T-cell (primary cell): ENCODE results near the gene TSPAN14. TPM values are rescaled to one million over a fixed set of nuclear protein-coding genes. Genes with fewer than 3 reads are reported as not detected.

Experiments
- ATAC-seq, 4 experiments: fragments of 200-7000 bp in 3 of 4; fragments of 150-1000 bp in 1 of 4; cut with Tn5 transposase; replicated peaks in 1 of 4; 1 replicate in 3 of 4; 2 replicates in 1 of 4; pipeline ENCODE4 v1.10.0; 2021; ENCODE audit warnings: moderate library complexity in 3 of 4, mild to moderate bottlenecking in 2 of 4, moderate number of reproducible peaks in 1 of 4
- CTCF ChIA-PET, 2 donors: fragments of 300-600 bp; sonication (Branson Sonifier 250); formaldehyde crosslinking; loops; one replicate each; lab custom pipeline; 2022; ENCODE audit warnings: antibody characterized with exemption in 2 of 2; lab: Charles Lee
- POLR2A ChIA-PET, 2 donors: fragments of 300-600 bp; sonication (Branson Sonifier 250); formaldehyde crosslinking; loops; one replicate each; lab custom pipeline; 2022; ENCODE audit warnings: antibody characterized with exemption in 2 of 2; lab: Charles Lee
- DNase-seq, 35 experiments: peaks; one replicate each; pipeline versions ENCODE4 v3.0.0 to v3.0.0-alpha.2; 2013 to 2023
- H3K27ac ChIP-seq: one replicate; pipeline ENCODE4 v1.5.1; 2013; ENCODE audit warnings: low read length
- H3K27me3 ChIP-seq, 2 experiments: replicated peaks in 1 of 2; 1 replicate in 1 of 2; 2 replicates in 1 of 2; pipeline versions ENCODE4 v1.6.1 to v1.7.0; 2013; ENCODE audit warnings: low read length in 1 of 2, mixed read lengths in 1 of 2; ENCODE audit not compliant: control insufficient read depth in 2 of 2, insufficient read depth in 2 of 2; ENCODE audit errors: extremely low read depth in 1 of 2
- H3K36me3 ChIP-seq, 2 donors: 1 replicate in 1 of 2; 2 replicates in 1 of 2; pipeline versions ENCODE4 v1.6.1 to v1.7.0; 2013; ENCODE audit warnings: low read length in 1 of 2; ENCODE audit not compliant: control insufficient read depth in 2 of 2, insufficient read depth in 1 of 2; ENCODE audit errors: extremely low read depth in 1 of 2
- H3K4me1 ChIP-seq, 2 experiments: 1 replicate in 1 of 2; 2 replicates in 1 of 2; pipeline versions ENCODE4 v1.6.1 to v1.7.0; 2013; ENCODE audit warnings: low read length in 2 of 2, mixed read lengths in 1 of 2; ENCODE audit not compliant: insufficient read depth in 2 of 2, control insufficient read depth in 1 of 2; ENCODE audit errors: extremely low read depth in 1 of 2
- H3K4me3 ChIP-seq, 2 donors: 1 replicate in 1 of 2; 2 replicates in 1 of 2; pipeline versions ENCODE4 v1.5.1 to v1.7.0; 2013; ENCODE audit warnings: mild to moderate bottlenecking in 2 of 2, low read length in 1 of 2, moderate library complexity in 1 of 2; ENCODE audit not compliant: control insufficient read depth in 1 of 2; ENCODE audit errors: extremely low read depth in 1 of 2
- H3K9me3 ChIP-seq: 2 replicates; pipeline ENCODE4 v1.7.0; 2013
- H3K27ac Mint-ChIP-seq, 2 donors: one replicate each; pipeline ENCODE4 v1.8.0; 2020 to 2021; ENCODE audit warnings: mild to moderate bottlenecking in 2 of 2, mixed read lengths in 2 of 2
- H3K27me3 Mint-ChIP-seq, 2 donors: one replicate each; pipeline ENCODE4 v1.8.0; 2021 to 2022; ENCODE audit warnings: mixed read lengths in 2 of 2
- H3K36me3 Mint-ChIP-seq: one replicate; pipeline ENCODE4 v1.8.0; 2021; ENCODE audit warnings: mixed read lengths
- H3K4me1 Mint-ChIP-seq, 3 donors: one replicate each; pipeline ENCODE4 v1.8.0; 2020 to 2022; ENCODE audit warnings: mixed read lengths in 3 of 3, mild to moderate bottlenecking in 1 of 3
- H3K4me3 Mint-ChIP-seq, 3 donors: one replicate each; pipeline ENCODE4 v1.8.0; 2020 to 2022; ENCODE audit warnings: mild to moderate bottlenecking in 3 of 3, mixed read lengths in 3 of 3, moderate library complexity in 3 of 3
- H3K9me3 Mint-ChIP-seq, 3 donors: one replicate each; pipeline ENCODE4 v1.8.0; 2020 to 2022; ENCODE audit warnings: mixed read lengths in 3 of 3
- WGBS: methylation state at CpG from one replicate; pipeline ENCODE4 v1.1.5; 2013; ENCODE audit warnings: missing lambda C conversion rate; ENCODE audit not compliant: insufficient coverage; 5-methylcytosine and 5-hydroxymethylcytosine counted together
- total RNA-seq, 35 experiments: library from RNA in 6 of 35; stranded (reverse) in 6 of 35; fragments of 120-200 nt in 1 of 35; gene quantifications; one replicate each; pipeline versions ENCODE4 v1.2.1 to v1.2.4 and lab custom pipeline; 2013 to 2026

The TSPAN14 gene, protein sequence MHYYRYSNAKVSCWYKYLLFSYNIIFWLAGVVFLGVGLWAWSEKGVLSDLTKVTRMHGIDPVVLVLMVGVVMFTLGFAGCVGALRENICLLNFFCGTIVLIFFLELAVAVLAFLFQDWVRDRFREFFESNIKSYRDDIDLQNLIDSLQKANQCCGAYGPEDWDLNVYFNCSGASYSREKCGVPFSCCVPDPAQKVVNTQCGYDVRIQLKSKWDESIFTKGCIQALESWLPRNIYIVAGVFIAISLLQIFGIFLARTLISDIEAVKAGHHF
- total RNA-seq = 100 to 1,000 TPM; 130 to 204 (median 194) TPM
- 79.9 TPM for total RNA-seq (2013)
- 38.0 to 388 (median 181) reads per million in 29 experiments for total RNA-seq (lab: John Stamatoyannopoulos, UW)

DNA sequence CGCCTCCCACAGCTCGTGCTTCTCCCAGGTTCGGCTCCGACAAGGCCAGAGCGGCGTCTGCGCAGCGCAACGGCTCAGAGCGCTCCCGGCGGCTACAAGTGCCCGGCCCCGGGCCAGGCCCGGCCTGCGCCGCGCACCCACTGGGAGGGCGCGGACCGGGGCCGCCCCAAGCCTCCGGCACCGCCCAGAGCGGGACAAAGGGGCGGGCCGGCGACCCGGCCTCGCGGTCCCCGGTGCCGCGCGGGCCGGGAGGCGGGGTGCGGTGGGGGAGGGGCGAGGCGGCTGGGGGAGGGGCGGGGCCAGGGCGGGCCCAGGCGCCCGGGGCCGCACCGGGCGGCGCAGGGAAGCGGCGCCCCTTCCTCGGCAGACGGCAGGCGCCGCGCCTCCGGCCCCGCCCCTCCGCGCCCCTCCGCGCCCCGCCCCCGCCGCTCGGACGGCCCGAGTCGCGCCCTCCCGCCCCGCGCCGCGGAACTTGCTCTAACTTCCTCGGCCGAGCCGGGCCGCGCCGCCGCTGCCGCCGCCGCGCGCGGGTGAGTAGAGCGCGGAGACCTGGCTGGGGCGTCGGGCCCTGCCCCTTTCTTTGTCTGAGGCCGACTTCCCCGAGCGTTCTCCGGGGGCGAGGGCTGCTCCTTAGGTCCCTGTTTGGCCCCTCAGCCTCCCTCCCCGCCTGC lies at the start of gene TSPAN14:
Gene TSPAN14, plus strand, starts transcription at position 469 of the 671 bp plus-strand sequence. CDS start 34,924 bp downstream, outside the sequence.
- Mint-ChIP-seq H3K27me3 (no peaks in the 10 kb centered on the region), H3K9me3 (no peaks in the 10 kb centered on the region), H3K4me1 (peaks cover 44 to 45% (median 45%) of the 10 kb centered on the region in 3 donors), H3K27ac (peak within 1 kb of the TSS; percentile 95 to 99), H3K4me3 (peak within 1 kb of the TSS in 2 of 3 donors; percentile 98 to 99), H3K36me3 (peaks cover 10% of the 10 kb centered on the region)
- peak; percentile 71 to 79 (median 74) for ATAC-seq
- Histone ChIP-seq H3K4me1 (peaks cover 10 to 45% of the 10 kb centered on the region in 2 experiments), H3K9me3 (no peaks in the 10 kb centered on the region), H3K27ac (peak within 1 kb of the TSS; percentile 82), H3K27me3 (no peaks in the 10 kb centered on the region), H3K36me3 (peaks cover 0 to 5% of the 10 kb centered on the region in 2 donors), H3K4me3 (peak within 1 kb of the TSS; percentile 76 to 82)
- ChIA-PET CTCF (interaction anchor here (0.6 to 3.4 kb wide), 6 partner anchors 9 to 52 kb away, joined by 4 to 18 read pairs (median 8); no protein-coding TSS in a partner anchor), POLR2A (interaction anchor here in 1 of 2 donors (1.0 kb wide), 1 partner anchor 10 kb away, joined by 3 read pairs; no protein-coding TSS in a partner anchor)
- WGBS = 1% methylated on average over 76 of the region's 97 CpGs
- peak; percentile 26 to 87 (median 58) for DNase-seq

DNA sequence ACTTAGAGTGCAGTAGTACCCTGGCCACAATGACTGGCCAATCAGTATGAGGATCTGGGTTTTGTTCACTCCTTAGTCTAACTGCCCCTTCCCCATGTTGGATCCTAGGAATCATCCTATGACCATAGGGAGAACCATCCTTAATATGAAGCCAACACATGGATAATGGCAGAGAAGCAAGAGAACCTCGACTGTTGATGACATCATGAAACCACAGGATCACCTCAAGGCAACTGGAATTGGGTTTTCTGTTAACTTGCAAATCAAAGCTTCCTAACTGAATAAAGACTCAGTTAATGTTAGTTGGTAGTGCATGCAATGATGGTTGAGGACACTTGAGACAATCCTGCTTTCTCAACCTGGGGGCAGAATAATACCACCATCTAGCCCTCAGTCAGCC lies 49.1 kb upstream of the TSPAN14 start:
- peaks cover 0 to 19% of the 10 kb centered on the region in 2 experiments for H3K4me1 ChIP-seq
- Mint-ChIP-seq H3K9me3 (no peaks in the 10 kb centered on the region), H3K27me3 (peaks cover 0 to 7% of the 10 kb centered on the region in 2 donors), H3K27ac (no peak overlapping the region), H3K4me3 (no peak overlapping the region), H3K36me3 (no peaks in the 10 kb centered on the region), H3K4me1 (peaks cover 15 to 16% (median 15%) of the 10 kb centered on the region in 3 donors)
- CTCF ChIA-PET = interaction anchor here in 1 of 2 donors (1.3 kb wide), 1 partner anchor 39 kb away, joined by 3 read pairs; no protein-coding TSS in a partner anchor
- peaks cover 0 to 23% of the 10 kb centered on the region in 2 experiments for H3K27me3 ChIP-seq
- POLR2A ChIA-PET = no interaction called here
- H3K4me3 ChIP-seq = no peak overlapping the region
- no peak for DNase-seq
- H3K36me3 ChIP-seq = no peaks in the 10 kb centered on the region
- H3K9me3 ChIP-seq = no peaks in the 10 kb centered on the region
- H3K27ac ChIP-seq = no peak overlapping the region
- WGBS = 43% methylated on average over 1 of the region's 1 CpG
- no peak for ATAC-seq

DNA sequence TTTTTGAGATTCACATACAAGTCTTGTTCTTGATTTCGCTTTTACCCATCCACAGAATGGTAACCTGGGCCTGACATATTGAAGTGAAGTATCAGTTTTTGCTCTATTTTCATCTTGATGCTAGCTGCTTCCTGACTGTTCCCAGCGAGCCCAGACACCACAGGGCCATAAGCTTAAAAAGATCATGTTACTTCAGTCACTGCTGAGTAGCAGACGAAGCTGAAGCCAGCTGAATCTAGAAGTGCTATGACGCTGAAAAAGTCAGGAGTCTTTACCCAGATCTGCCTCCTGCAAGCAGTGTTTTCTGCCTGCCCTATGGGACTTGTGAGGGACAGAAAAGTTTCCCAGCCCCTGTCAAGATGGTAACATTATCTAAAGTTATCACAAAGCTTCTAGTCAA lies 48.5 kb upstream of the TSPAN14 start:
- DNase-seq (no peak), ATAC-seq (no peak)
- Mint-ChIP-seq H3K9me3 (no peaks in the 10 kb centered on the region), H3K4me3 (no peak overlapping the region), H3K27ac (peak overlapping the region in 1 of 2 donors; percentile 1), H3K36me3 (no peaks in the 10 kb centered on the region), H3K27me3 (peaks cover 0 to 7% of the 10 kb centered on the region in 2 donors), H3K4me1 (peaks cover 15 to 19% (median 17%) of the 10 kb centered on the region in 3 donors)
- 69% methylated on average over 3 of the region's 4 CpGs for WGBS
- Histone ChIP-seq H3K27me3 (peaks cover 0 to 26% of the 10 kb centered on the region in 2 experiments), H3K36me3 (no peaks in the 10 kb centered on the region), H3K27ac (no peak overlapping the region), H3K4me1 (peaks cover 0 to 19% of the 10 kb centered on the region in 2 experiments), H3K9me3 (no peaks in the 10 kb centered on the region), H3K4me3 (no peak overlapping the region)
- POLR2A ChIA-PET = no interaction called here
- CTCF ChIA-PET = interaction anchor here in 1 of 2 donors (0.6 to 1.3 kb wide), 2 partner anchors 39 to 95 kb away, joined by 3 read pairs; no protein-coding TSS in a partner anchor

DNA sequence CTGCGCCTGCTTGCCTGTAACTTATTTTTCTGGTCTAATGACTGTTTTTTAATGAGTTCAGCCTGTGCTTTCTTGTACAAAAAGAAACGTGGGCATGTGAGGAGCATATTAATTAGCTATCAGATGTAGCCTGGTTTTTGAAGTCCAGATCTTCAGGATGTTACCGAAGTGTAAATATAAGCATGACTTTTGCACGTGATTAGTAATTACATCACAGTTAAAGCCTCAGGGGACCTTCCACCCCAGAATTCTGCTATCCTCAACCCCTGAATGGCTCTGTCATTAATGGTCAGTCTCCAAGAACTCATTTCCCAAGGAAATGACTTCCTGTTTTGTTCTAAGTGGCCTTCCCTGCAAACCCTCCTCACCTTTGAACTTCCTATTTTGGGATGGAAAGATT lies 47.9 kb upstream of the TSPAN14 start:
- H3K9me3 ChIP-seq = no peaks in the 10 kb centered on the region
- Mint-ChIP-seq H3K36me3 (no peaks in the 10 kb centered on the region), H3K9me3 (no peaks in the 10 kb centered on the region), H3K27ac (no peak overlapping the region), H3K4me3 (no peak overlapping the region), H3K27me3 (peaks cover 0 to 7% of the 10 kb centered on the region in 2 donors), H3K4me1 (peaks cover 15 to 22% (median 21%) of the 10 kb centered on the region in 3 donors)
- no peak overlapping the region for H3K27ac ChIP-seq
- no peak for ATAC-seq
- ChIA-PET CTCF (interaction anchor here in 1 of 2 donors (0.6 kb wide), 1 partner anchor 95 kb away, joined by 3 read pairs; no protein-coding TSS in a partner anchor), POLR2A (interaction anchor here in 1 of 2 donors (0.6 kb wide), 1 partner anchor 54 kb away, joined by 3 read pairs; no protein-coding TSS in a partner anchor)
- H3K36me3 ChIP-seq = no peaks in the 10 kb centered on the region
- peaks cover 0 to 26% of the 10 kb centered on the region in 2 experiments for H3K27me3 ChIP-seq
- H3K4me1 ChIP-seq = peaks cover 0 to 19% of the 10 kb centered on the region in 2 experiments
- no peak overlapping the region for H3K4me3 ChIP-seq
- no peak for DNase-seq
- WGBS = no CpG with 5 or more reads among the region's 4 CpGs

DNA sequence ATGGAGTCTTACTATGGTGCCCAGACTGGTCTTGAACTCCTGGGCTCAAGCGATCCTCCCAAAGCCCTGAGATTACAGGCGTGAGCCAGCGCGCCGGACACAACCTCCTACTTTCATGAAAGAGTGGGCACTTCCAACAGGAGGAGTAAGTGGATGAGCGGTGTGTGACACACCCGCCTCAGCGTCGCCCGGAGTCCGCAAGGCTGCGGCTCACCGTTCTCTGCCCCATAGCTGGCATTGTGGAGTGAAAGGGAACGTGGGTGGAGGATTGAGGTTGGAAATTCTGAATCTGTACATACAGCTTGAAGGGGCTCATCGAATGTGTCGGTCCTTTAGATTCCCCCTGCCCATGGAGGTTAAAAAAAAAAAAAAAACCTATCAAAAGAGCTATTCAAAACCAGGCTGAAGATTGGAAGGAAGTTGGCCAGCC lies 46.3 kb upstream of the TSPAN14 start:
- H3K4me1 ChIP-seq = peaks cover 0 to 19% of the 10 kb centered on the region in 2 experiments
- no peaks in the 10 kb centered on the region for H3K9me3 ChIP-seq
- H3K36me3 ChIP-seq = no peaks in the 10 kb centered on the region
- H3K36me3 Mint-ChIP-seq = no peaks in the 10 kb centered on the region
- H3K27me3 ChIP-seq = peaks cover 0 to 26% of the 10 kb centered on the region in 2 experiments
- H3K9me3 Mint-ChIP-seq = no peaks in the 10 kb centered on the region
- H3K4me1 Mint-ChIP-seq = peaks cover 22 to 33% (median 30%) of the 10 kb centered on the region in 3 donors
- CTCF ChIA-PET = interaction anchor here (0.6 to 1.9 kb wide), 20 partner anchors 15 to 329 kb away, joined by 3 to 12 read pairs (median 4); partner anchors contain the start of gene TMEM254 (in 1 of the 2)
- POLR2A ChIA-PET = interaction anchor here (0.5 to 0.7 kb wide), 6 partner anchors 17 to 1357 kb away, joined by 3 to 8 read pairs (median 6); no protein-coding TSS in a partner anchor
- 37% methylated on average over 5 of the region's 16 CpGs for WGBS
- peak overlapping the region; percentile 89 to 91 (median 90) for H3K4me3 Mint-ChIP-seq
- peak overlapping the region; percentile 67 to 89 for H3K27ac Mint-ChIP-seq
- H3K27me3 Mint-ChIP-seq = peaks cover 0 to 7% of the 10 kb centered on the region in 2 donors
- DNase-seq (no peak), ATAC-seq (peak; percentile 13 to 25 (median 17))
- peak overlapping the region; percentile 76 to 92 for H3K4me3 ChIP-seq
- H3K27ac ChIP-seq = no peak overlapping the region
